HG02642 (cell line): ENCODE measurements around the gene PCDHGC5.

Source experiments
- ATAC-seq: cut with Tn5 transposase; IDR thresholded peaks from one replicate; pipeline ENCODE4 v1.9.1; 2021; ENCODE audit warnings: mild to moderate bottlenecking; ENCODE audit not compliant: unreplicated experiment, poor library complexity

PCDHGC5 gene

DNA sequence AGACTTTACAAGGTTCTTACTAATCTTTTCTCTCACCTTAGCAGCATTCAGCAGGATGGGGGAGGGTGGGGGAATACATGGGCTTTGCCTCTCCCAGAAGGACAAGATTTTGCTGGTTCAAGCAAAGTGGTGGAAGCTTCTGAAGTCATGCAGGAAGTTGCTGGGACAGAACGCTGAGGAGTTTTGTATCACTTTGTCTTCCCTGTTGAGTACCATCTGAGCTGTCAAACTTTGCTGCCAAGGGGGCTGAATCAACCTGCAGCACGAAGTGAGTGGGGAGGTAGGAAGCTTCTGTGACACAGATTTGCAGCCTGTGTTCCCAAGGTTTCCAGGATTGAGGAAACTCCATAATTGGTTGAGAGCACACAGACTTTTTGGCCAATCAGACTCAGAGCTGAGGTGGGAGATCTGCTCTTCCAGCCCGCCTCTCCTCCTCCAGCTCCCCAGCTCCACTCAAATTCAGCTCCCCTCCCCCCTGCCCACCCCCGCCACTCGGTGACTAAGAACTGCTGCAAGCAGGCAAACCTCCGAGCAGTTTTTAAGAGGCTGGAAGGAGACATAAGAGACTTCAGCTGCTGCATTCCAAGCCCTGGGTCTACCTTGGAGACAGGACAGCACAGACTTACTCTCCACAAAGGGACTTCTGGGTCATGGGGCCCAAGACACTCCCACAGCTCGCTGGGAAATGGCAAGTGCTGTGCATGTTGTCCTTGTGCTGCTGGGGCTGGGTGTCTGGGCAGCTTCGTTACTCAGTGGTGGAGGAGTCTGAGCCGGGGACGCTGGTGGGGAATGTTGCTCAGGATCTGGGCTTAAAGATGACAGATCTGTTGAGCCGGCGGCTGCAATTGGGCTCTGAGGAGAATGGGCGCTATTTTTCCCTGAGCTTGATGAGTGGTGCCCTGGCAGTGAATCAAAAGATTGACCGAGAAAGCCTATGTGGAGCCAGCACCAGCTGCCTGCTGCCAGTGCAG is at the start of gene PCDHGC5:
TSS of gene PCDHGC5 (plus strand) at position 491 of the 971 bp plus-strand sequence. CDS start at position 651, 160 bp downstream.
- no peak for ATAC-seq

GRCh38 chr5:141439411-141440141 is 49.3 kb upstream of the PCDHGC5 start:
- no peak for ATAC-seq

GRCh38 chr5:141440341-141440740 is 48.5 kb upstream of the PCDHGC5 start:
- no peak for ATAC-seq

DNA sequence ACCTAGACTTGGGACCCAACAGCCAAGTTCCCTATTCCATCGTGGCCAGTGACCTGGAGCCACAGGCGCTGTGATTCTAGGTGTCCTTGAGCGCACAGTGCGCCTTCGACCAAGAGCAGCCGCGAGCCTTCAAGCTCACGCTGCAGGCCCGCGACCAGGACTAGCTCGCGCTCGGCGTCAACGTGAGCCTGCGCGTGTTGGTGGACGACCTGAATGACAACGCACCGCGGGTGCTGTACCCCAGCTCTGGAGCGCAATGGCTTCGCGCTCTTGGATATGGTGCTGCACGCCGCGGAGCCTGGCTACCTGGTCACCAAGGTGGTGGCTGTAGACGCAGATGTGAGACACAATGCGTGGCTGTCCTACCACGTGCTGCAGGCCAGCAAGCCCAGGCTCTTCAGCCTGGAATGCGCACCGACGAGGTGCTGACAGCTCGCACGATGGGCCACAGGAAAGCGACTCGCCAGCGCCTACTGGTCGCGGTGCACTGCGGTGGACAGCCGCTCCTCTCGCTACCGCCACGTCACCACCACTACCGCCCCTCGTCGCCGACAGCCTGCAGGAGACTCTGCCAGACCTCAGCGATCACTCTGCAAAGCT is 47.2 kb upstream of the PCDHGC5 start:
- ATAC-seq, result no peak

GRCh38 chr5:141465351-141465750 is 23.5 kb upstream of the PCDHGC5 start:
- no peak for ATAC-seq

- ATAC-seq, result peak; percentile 98
Measured at GRCh38 chr5:141475625-141476131, 13.2 kb upstream of the PCDHGC5 start, which contains the start of gene PCDHGC3. PCDHGC3 (plus strand) TSS chr5:141475966; CDS start chr5:141476117, 151 bp downstream.

- ATAC-seq, result peak; percentile 36
Measured at GRCh38 chr5:141476132-141476911, 12.6 kb upstream of the PCDHGC5 start.

GRCh38 chr5:141477044-141477575 is 11.8 kb upstream of the PCDHGC5 start:
- ATAC-seq, result no peak

DNA sequence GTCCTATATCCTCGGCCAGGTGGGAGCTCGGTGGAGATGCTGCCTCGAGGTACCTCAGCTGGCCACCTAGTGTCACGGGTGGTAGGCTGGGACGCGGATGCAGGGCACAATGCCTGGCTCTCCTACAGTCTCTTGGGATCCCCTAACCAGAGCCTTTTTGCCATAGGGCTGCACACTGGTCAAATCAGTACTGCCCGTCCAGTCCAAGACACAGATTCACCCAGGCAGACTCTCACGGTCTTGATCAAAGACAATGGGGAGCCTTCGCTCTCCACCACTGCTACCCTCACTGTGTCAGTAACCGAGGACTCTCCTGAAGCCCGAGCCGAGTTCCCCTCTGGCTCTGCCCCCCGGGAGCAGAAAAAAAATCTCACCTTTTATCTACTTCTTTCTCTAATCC is 11.1 kb upstream of the PCDHGC5 start:
- no peak for ATAC-seq

- no peak for ATAC-seq
Measured at GRCh38 chr5:141478321-141478945, 10.4 kb upstream of the PCDHGC5 start.

- no peak for ATAC-seq
Measured at GRCh38 chr5:141479776-141480175, 9.1 kb upstream of the PCDHGC5 start.

DNA sequence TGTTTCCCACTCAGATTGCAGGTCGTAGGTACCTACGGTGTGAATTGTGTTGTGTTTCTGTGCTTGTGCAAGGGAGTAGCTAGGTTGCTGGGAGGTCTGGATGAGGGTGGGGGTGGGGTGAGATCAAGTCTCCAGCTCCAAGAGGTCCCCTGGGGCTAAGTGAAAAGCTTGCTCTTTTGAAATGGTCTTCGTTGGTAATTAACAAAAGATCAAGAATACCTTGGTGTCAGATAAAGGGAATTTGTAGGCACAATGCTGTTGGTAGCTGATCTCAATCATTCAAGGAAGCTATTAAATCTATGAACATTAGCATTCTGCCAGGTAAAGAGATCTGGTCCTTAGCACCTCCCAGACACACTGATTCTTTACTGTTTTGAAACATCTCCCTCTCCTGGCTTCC is 5.0 kb upstream of the PCDHGC5 start:
- ATAC-seq, result no peak

DNA sequence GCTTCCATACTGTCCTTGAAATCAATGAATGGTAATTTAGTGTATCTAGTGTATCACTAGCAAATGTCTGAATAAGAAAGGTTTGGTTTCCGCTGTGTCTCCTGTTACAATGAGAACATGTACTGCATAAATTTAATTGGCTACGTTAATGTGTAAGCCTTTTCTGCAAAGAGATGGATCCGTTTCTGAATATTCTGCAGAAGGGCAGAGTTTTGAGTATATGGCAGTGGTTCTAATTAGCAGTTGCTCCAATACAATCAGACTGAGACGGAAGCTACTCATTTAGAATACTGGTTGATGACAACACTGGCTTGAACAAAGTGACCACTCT is 4.6 kb upstream of the PCDHGC5 start:
- ATAC-seq, result no peak

- peak; percentile 49 for ATAC-seq
Measured at GRCh38 chr5:141484641-141485311, 4.1 kb upstream of the PCDHGC5 start, which contains the start of gene PCDHGC4. PCDHGC4 (plus strand) TSS chr5:141485030; CDS start chr5:141485174, 144 bp downstream.

- ATAC-seq, result peak; percentile 10
Measured at GRCh38 chr5:141485321-141486055, 3.4 kb upstream of the PCDHGC5 start.

DNA sequence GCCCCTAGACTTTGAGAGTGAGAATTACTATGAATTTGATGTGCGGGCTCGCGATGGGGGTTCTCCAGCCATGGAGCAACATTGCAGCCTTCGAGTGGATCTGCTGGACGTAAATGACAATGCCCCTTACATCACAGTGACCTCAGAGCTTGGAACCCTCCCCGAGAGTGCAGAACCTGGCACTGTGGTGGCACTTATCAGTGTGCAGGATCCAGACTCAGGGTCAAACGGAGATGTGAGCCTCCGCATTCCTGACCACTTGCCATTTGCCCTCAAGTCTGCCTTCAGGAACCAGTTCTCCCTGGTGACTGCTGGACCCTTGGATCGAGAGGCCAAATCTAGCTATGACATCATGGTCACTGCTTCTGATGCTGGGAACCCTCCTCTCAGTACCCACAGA is 2.8 kb upstream of the PCDHGC5 start:
- ATAC-seq, result no peak

DNA sequence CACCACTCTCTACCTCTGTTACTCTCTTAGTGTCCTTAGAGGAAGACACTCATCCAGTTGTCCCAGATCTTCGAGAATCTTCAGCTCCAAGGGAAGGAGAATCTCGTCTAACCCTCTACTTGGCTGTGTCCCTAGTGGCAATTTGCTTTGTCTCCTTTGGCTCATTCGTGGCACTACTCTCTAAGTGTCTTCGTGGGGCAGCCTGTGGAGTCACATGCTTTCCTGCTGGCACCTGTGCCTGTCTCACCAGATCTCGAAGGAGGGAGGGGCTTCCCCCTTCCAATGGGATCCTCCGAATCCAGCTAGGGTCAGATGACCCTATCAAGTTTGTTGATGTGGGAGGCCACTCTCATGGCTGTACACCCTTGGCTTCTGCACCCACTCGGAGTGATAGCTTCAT is 1.8 kb upstream of the PCDHGC5 start:
- ATAC-seq, result no peak

DNA sequence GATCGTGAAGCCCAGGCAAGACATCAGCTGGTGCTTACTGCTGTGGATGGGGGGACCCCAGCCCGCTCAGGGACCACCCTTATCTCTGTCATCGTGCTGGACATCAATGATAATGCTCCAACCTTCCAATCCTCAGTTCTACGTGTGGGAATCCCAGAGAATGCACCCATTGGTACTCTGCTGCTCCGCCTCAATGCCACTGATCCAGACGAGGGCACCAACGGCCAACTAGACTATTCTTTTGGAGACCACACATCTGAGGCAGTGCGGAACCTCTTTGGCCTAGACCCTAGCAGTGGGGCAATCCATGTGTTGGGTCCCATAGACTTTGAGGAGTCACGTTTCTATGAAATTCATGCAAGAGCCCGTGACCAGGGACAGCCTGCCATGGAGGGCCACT is 960 bp downstream of the PCDHGC5 start:
- no peak for ATAC-seq
